HepG2 (cell line): ENCODE data around the gene PSMC2. TPM values are rescaled to one million over a fixed set of nuclear protein-coding genes. Genes with fewer than 3 reads are reported as not detected.
A peak's percentile ranks its signal among the peaks of the same experiment; 100 is the strongest.

Source experiments
- CC2D1A ChIP-seq: sonication (generic); formaldehyde crosslinking; IDR thresholded peaks from 2 replicates; pipeline ENCODE4 v1.8.1; 2023; ENCODE audit warnings: mild to moderate bottlenecking, missing genetic modification reagents
- DPF2 ChIP-seq: sonication (generic); formaldehyde crosslinking; IDR thresholded peaks from 2 replicates; pipeline ENCODE4 v1.4.0; 2020; ENCODE audit warnings: mild to moderate bottlenecking, low read depth, missing genetic modification reagents, borderline replicate concordance
- ELF3 ChIP-seq: IDR thresholded peaks from 2 replicates; pipeline ENCODE4 v1.6.1; 2016; ENCODE audit warnings: missing genetic modification reagents, missing compliant biosample characterization
- NONO ChIP-seq, 2 experiments: fragments of 450-650 bp in 1 of 2; sonication (generic) in 1 of 2; formaldehyde crosslinking in 1 of 2; IDR thresholded peaks in 1 of 2; conservative IDR thresholded peaks in 1 of 2; 2 replicates each; pipeline versions ENCODE4 v1.6.1 to v1.8.0; 2017 to 2022; ENCODE audit warnings: mild to moderate bottlenecking in 1 of 2, missing genetic modification reagents in 1 of 2, moderate library complexity in 1 of 2
- RNF2 ChIP-seq: fragments of 450-650 bp; conservative IDR thresholded peaks from 2 replicates; pipeline ENCODE4 v1.6.1; 2016; ENCODE audit warnings: low read depth
- SIN3B ChIP-seq: fragments of 150-350 bp; IDR thresholded peaks from 2 replicates; pipeline ENCODE4 v1.6.1; 2014; ENCODE audit warnings: low read length
- SIX4 ChIP-seq: sonication (generic); formaldehyde crosslinking; IDR thresholded peaks from 2 replicates; pipeline ENCODE4 v1.4.0; 2020; ENCODE audit warnings: missing genetic modification reagents
- SMAD1 ChIP-seq: sonication (generic); formaldehyde crosslinking; IDR thresholded peaks from 2 replicates; pipeline ENCODE4 v1.4.0; 2020; ENCODE audit warnings: missing genetic modification reagents, low read depth, mild to moderate bottlenecking, borderline replicate concordance
- SUZ12 ChIP-seq: fragments of 150-350 bp; IDR thresholded peaks from 2 replicates; pipeline ENCODE4 v1.6.1; 2014; ENCODE audit warnings: low read depth, low read length
- TP53 ChIP-seq: sonication (generic); formaldehyde crosslinking; conservative IDR thresholded peaks from 2 replicates; pipeline ENCODE4 v1.4.0; 2020; ENCODE audit warnings: missing genetic modification reagents
- ZMYM2 ChIP-seq: sonication (generic); formaldehyde crosslinking; IDR thresholded peaks from 2 replicates; pipeline ENCODE4 v1.8.0; 2022; ENCODE audit warnings: mild to moderate bottlenecking, missing genetic modification reagents
- ZNF263 ChIP-seq: sonication (generic); formaldehyde crosslinking; IDR thresholded peaks from 2 replicates; pipeline ENCODE4 v1.4.0; 2020; ENCODE audit warnings: missing genetic modification reagents
- ZNF501 ChIP-seq: sonication (generic); formaldehyde crosslinking; IDR thresholded peaks from 2 replicates; pipeline ENCODE4 v1.5.1; 2020; ENCODE audit warnings: mild to moderate bottlenecking, moderate library complexity, missing genetic modification reagents
- ZNF562 ChIP-seq: sonication (generic); formaldehyde crosslinking; IDR thresholded peaks from 2 replicates; pipeline ENCODE4 v1.8.0; 2022; ENCODE audit warnings: missing genetic modification reagents, borderline replicate concordance
- ZNF589 ChIP-seq: sonication (generic); formaldehyde crosslinking; conservative IDR thresholded peaks from 2 replicates; pipeline ENCODE4 v1.8.0; 2022; ENCODE audit warnings: mild to moderate bottlenecking, moderate library complexity, missing genetic modification reagents
- ZNF615 ChIP-seq: sonication (generic); formaldehyde crosslinking; IDR thresholded peaks from 2 replicates; pipeline ENCODE4 v1.5.0; 2020; ENCODE audit warnings: mild to moderate bottlenecking, missing genetic modification reagents, borderline replicate concordance
- ZNF746 ChIP-seq: sonication (generic); formaldehyde crosslinking; IDR thresholded peaks from 2 replicates; pipeline ENCODE4 v1.8.0; 2022; ENCODE audit warnings: mild to moderate bottlenecking, missing genetic modification reagents
- ZNF776 ChIP-seq: sonication (generic); formaldehyde crosslinking; IDR thresholded peaks from 2 replicates; pipeline ENCODE4 v1.4.0; 2020; ENCODE audit warnings: mild to moderate bottlenecking, missing genetic modification reagents
- polyA plus RNA-seq, 8 experiments: library from polyadenylated mRNA; depleted of rRNA in 3 of 8; stranded (reverse) in 7 of 8; unstranded in 1 of 8; fragments of >200 nt; fragmentation: Illumina TruSeq in 4 of 8; extraction: Trizol in 4 of 8; gene quantifications; 2 replicates each; pipeline versions ENCODE4 v1.2.1 to v1.2.3, GENCODE V29; 2011 to 2016; ENCODE audit warnings: low read depth in 4 of 8, missing spikeins in 1 of 8, mixed read lengths in 1 of 8; ENCODE audit not compliant: insufficient read depth in 1 of 8
- total RNA-seq, 5 experiments: library from RNA; depleted of rRNA; stranded (reverse); fragments of >200 nt; fragmentation: Illumina TruSeq; extraction: Trizol; gene quantifications; 2 replicates each; pipeline ENCODE4 v1.2.3, GENCODE V29; 2016; ENCODE audit warnings: low read depth in 1 of 5
- TF ChIP-seq, protein P1 (sequence below): sonication (generic); formaldehyde crosslinking; IDR thresholded peaks from 2 replicates; pipeline ENCODE4 v1.9.0; 2021; ENCODE audit warnings: mild to moderate bottlenecking, missing genetic modification reagents
- TF ChIP-seq, protein P2 (sequence below): sonication (generic); formaldehyde crosslinking; IDR thresholded peaks from 2 replicates; pipeline ENCODE4 v1.5.0; 2020; ENCODE audit warnings: missing genetic modification reagents
- TF ChIP-seq, protein P3 (sequence below): sonication (generic); formaldehyde crosslinking; IDR thresholded peaks from 2 replicates; pipeline ENCODE4 v1.5.1; 2020; ENCODE audit warnings: missing genetic modification reagents, mild to moderate bottlenecking, borderline replicate concordance

The PSMC2 gene
- total and polyA plus RNA-seq, 2 of the 13 experiments (the other 11 are each of a cell fraction or from before 2014, with no cell fraction given) = 89.9 to 181 TPM

DNA sequence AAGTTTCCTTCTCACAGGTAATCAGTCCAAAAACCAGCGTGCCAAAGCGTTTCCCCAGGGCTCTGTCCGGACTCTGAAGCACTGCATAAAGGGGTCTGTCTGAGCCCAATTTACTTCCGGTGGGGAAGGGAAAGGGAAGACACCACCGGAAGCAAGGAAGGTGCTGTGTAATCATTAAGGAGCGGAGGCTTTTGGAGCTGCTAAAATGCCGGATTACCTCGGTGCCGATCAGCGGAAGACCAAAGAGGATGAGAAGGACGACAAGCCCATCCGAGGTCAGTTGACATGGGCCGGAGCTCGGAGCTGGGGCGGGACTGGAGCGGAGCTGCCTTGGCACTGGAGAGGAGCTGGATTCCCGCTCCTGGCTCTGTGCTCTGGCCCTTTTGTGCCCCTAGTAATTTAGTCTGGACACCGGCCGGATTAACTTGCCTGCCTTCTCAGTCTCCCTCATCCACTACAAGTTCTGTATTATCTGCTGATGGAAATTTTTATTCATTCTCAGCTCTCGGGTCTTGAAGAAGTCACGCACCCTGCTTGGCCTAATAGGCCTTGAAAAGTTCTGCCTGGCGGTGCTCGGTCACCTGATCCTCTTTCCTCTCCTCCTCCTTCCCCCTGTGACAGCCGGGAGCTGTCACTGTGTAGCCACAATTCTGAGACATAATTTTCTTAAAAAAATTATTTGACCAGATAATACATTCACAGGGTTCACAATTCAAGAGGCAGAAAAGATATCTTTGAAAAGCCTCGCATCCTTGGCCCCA lies at the start of gene PSMC2 (continued):
- TF ChIP-seq, protein P1, sequence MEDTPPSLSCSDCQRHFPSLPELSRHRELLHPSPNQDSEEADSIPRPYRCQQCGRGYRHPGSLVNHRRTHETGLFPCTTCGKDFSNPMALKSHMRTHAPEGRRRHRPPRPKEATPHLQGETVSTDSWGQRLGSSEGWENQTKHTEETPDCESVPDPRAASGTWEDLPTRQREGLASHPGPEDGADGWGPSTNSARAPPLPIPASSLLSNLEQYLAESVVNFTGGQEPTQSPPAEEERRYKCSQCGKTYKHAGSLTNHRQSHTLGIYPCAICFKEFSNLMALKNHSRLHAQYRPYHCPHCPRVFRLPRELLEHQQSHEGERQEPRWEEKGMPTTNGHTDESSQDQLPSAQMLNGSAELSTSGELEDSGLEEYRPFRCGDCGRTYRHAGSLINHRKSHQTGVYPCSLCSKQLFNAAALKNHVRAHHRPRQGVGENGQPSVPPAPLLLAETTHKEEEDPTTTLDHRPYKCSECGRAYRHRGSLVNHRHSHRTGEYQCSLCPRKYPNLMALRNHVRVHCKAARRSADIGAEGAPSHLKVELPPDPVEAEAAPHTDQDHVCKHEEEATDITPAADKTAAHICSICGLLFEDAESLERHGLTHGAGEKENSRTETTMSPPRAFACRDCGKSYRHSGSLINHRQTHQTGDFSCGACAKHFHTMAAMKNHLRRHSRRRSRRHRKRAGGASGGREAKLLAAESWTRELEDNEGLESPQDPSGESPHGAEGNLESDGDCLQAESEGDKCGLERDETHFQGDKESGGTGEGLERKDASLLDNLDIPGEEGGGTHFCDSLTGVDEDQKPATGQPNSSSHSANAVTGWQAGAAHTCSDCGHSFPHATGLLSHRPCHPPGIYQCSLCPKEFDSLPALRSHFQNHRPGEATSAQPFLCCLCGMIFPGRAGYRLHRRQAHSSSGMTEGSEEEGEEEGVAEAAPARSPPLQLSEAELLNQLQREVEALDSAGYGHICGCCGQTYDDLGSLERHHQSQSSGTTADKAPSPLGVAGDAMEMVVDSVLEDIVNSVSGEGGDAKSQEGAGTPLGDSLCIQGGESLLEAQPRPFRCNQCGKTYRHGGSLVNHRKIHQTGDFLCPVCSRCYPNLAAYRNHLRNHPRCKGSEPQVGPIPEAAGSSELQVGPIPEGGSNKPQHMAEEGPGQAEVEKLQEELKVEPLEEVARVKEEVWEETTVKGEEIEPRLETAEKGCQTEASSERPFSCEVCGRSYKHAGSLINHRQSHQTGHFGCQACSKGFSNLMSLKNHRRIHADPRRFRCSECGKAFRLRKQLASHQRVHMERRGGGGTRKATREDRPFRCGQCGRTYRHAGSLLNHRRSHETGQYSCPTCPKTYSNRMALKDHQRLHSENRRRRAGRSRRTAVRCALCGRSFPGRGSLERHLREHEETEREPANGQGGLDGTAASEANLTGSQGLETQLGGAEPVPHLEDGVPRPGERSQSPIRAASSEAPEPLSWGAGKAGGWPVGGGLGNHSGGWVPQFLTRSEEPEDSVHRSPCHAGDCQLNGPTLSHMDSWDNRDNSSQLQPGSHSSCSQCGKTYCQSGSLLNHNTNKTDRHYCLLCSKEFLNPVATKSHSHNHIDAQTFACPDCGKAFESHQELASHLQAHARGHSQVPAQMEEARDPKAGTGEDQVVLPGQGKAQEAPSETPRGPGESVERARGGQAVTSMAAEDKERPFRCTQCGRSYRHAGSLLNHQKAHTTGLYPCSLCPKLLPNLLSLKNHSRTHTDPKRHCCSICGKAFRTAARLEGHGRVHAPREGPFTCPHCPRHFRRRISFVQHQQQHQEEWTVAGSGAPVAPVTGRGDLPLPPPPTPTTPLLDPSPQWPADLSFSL (CRISPR knock-in tag) = no peak
- TF ChIP-seq ZNF562 (CRISPR knock-in tag) (no peak), DPF2 (no peak), SMAD1 (CRISPR knock-in tag) (no peak), CC2D1A (CRISPR knock-in tag) (no peak), ZNF615 (CRISPR knock-in tag) (0 out of 2 replicates have a peak, but pooled peaks have one; percentile 78), RNF2 (no peak), TP53 (CRISPR knock-in tag) (no peak), ZNF501 (CRISPR knock-in tag) (peak; percentile 84), ZNF746 (CRISPR knock-in tag) (no peak), SUZ12 (no peak), SIN3B (peak; percentile 76; the same call in 1 of the 2 replicates), SIX4 (CRISPR knock-in tag) (0 out of 2 replicates have a peak, but pooled peaks have one; percentile 38), ZNF263 (peak; percentile 31; the same call in 1 of the 2 replicates), ZNF776 (CRISPR knock-in tag) (no peak), ZNF589 (CRISPR knock-in tag) (no peak), ELF3 (peak; percentile 66), NONO (IDR thresholded peaks at IDR 0.05) (no peak), NONO (CRISPR knock-in tag; conservative IDR thresholded peaks at IDR 0.05) (no peak), ZMYM2 (CRISPR knock-in tag) (no peak)
- TF ChIP-seq, protein P2, sequence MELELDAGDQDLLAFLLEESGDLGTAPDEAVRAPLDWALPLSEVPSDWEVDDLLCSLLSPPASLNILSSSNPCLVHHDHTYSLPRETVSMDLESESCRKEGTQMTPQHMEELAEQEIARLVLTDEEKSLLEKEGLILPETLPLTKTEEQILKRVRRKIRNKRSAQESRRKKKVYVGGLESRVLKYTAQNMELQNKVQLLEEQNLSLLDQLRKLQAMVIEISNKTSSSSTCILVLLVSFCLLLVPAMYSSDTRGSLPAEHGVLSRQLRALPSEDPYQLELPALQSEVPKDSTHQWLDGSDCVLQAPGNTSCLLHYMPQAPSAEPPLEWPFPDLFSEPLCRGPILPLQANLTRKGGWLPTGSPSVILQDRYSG (CRISPR knock-in tag) = no peak
- TF ChIP-seq, protein P3, sequence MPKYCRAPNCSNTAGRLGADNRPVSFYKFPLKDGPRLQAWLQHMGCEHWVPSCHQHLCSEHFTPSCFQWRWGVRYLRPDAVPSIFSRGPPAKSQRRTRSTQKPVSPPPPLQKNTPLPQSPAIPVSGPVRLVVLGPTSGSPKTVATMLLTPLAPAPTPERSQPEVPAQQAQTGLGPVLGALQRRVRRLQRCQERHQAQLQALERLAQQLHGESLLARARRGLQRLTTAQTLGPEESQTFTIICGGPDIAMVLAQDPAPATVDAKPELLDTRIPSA (CRISPR knock-in tag) = no peak
